Endothelial cell of umbilical vein (primary cell): ENCODE results near the gene DMTF1. TPM values are rescaled to one million over a fixed set of nuclear protein-coding genes. Genes with fewer than 3 reads are reported as not detected.

Experiments used
- BruUV-seq: library from RNA; stranded (reverse); fragments of 400-500 nt; replicated peaks from 2 replicates; lab custom pipeline; 2021; lab: Mats Ljungman, UMichigan
- CTCF ChIA-PET: fragments of 300-600, 350-600 bp; sonication (Branson Sonifier 250); formaldehyde crosslinking; loops from one replicate; lab custom pipeline; 2021; ENCODE audit warnings: antibody characterized with exemption, inconsistent platforms; lab: Charles Lee
- POLR2A ChIA-PET: fragments of 300-600, 350-600 bp; sonication (Branson Sonifier 250); formaldehyde crosslinking; loops from one replicate; lab custom pipeline; 2021; ENCODE audit warnings: antibody characterized with exemption, inconsistent platforms; lab: Charles Lee
- DNase-seq: peaks from one replicate; pipeline ENCODE4 v3.0.0-alpha.2; 2011; ENCODE audit warnings: low read depth, low spot score
- FAIRE-seq: peaks from 2 replicates; lab custom pipeline; 2011; peaks lifted over from hg19 to GRCh38; lab: Jason Lieb, UNC
- H2AFZ ChIP-seq: 2 replicates; pipeline ENCODE4 v1.6.0; 2012; ENCODE audit warnings: low read depth, low read length, control low read depth, inconsistent platforms
- H3K27ac ChIP-seq: 2 replicates; pipeline ENCODE4 v1.5.1; 2011; ENCODE audit warnings: low read depth, mild to moderate bottlenecking, control low read depth, low read length, moderate library complexity; ENCODE audit not compliant: insufficient read depth
- H3K27me3 ChIP-seq, 2 experiments: 2 replicates each; pipeline versions ENCODE4 v1.6.0 to v1.6.1; 2011; ENCODE audit warnings: low read length in 2 of 2, mixed read lengths in 1 of 2; ENCODE audit not compliant: control insufficient read depth in 2 of 2, insufficient read depth in 2 of 2
- H3K36me3 ChIP-seq, 2 experiments: 2 replicates in 1 of 2; 3 replicates in 1 of 2; pipeline ENCODE4 v1.5.1; 2011; ENCODE audit warnings: low read length in 2 of 2, mild to moderate bottlenecking in 1 of 2, moderate library complexity in 1 of 2; ENCODE audit not compliant: control insufficient read depth in 2 of 2, insufficient read depth in 2 of 2; ENCODE audit errors: extremely low read depth in 1 of 2
- H3K4me1 ChIP-seq: 3 replicates; pipeline ENCODE4 v1.5.1; 2011; ENCODE audit warnings: mild to moderate bottlenecking, low read length; ENCODE audit not compliant: control insufficient read depth, insufficient read depth; ENCODE audit errors: extremely low read depth
- H3K4me2 ChIP-seq: 2 replicates; pipeline ENCODE4 v1.6.1; 2011; ENCODE audit warnings: low read length, control low read depth, mixed read lengths; ENCODE audit not compliant: insufficient read depth
- H3K4me3 ChIP-seq, 3 experiments: fragments of 200-600 bp in 1 of 3; sonication (generic), shearing (Covaris generic) in 1 of 3; replicated peaks in 1 of 3; 2 replicates each; pipeline ENCODE4 v1.5.1; 2011 to 2016; ENCODE audit warnings: control low read depth in 3 of 3, low read length in 3 of 3, mild to moderate bottlenecking in 2 of 3, inconsistent platforms in 1 of 3, low read depth in 1 of 3, moderate library complexity in 1 of 3; ENCODE audit not compliant: insufficient read depth in 1 of 3
- H3K79me2 ChIP-seq: 2 replicates; pipeline ENCODE4 v1.6.0; 2012; ENCODE audit warnings: low read length, inconsistent platforms; ENCODE audit not compliant: control insufficient read depth, insufficient read depth
- H3K9ac ChIP-seq: replicated peaks from 2 replicates; pipeline ENCODE3; 2011; ENCODE audit warnings: low read length, control low read depth; ENCODE audit not compliant: insufficient read depth; ENCODE audit errors: extremely low read depth
- H3K9me1 ChIP-seq: replicated peaks from 3 replicates; pipeline ENCODE4 v1.6.0; 2011; ENCODE audit warnings: mild to moderate bottlenecking, low read length; ENCODE audit not compliant: control insufficient read depth, insufficient read depth; ENCODE audit errors: extremely low read depth
- H3K9me3 ChIP-seq: replicated peaks from 2 replicates; pipeline ENCODE4 v1.5.1; 2012; ENCODE audit warnings: low read length, inconsistent platforms; ENCODE audit not compliant: control insufficient read depth, insufficient read depth
- H4K20me1 ChIP-seq: replicated peaks from 2 replicates; pipeline ENCODE3; 2011; ENCODE audit warnings: mild to moderate bottlenecking, low read length; ENCODE audit not compliant: control insufficient read depth, insufficient read depth; ENCODE audit errors: extremely low read depth
- CTCF ChIP-seq, 2 donors: IDR thresholded peaks; 1 replicate in 1 of 2; 2 replicates in 1 of 2; pipeline ENCODE4 v1.5.1; 2011; ENCODE audit warnings: low read length in 2 of 2, mild to moderate bottlenecking in 2 of 2, moderate library complexity in 2 of 2, control low read depth in 1 of 2, inconsistent platforms in 1 of 2, low read depth in 1 of 2; ENCODE audit not compliant: insufficient read depth in 1 of 2; ENCODE audit errors: extremely low read depth in 1 of 2
- EZH2 ChIP-seq: IDR thresholded peaks from 2 replicates; pipeline ENCODE4 v1.6.1; 2012; ENCODE audit warnings: borderline replicate concordance, low read depth, mild to moderate bottlenecking, moderate library complexity, low read length, inconsistent platforms; ENCODE audit not compliant: severe bottlenecking
- FOS ChIP-seq: IDR thresholded peaks from 2 replicates; pipeline ENCODE4 v1.6.1; 2011; ENCODE audit warnings: mild to moderate bottlenecking, low read length, moderate library complexity, borderline replicate concordance; ENCODE audit not compliant: insufficient read depth
- GATA2 ChIP-seq: IDR thresholded peaks from 2 replicates; pipeline ENCODE4 v1.7.0; 2011; ENCODE audit warnings: low read depth, mild to moderate bottlenecking, moderate library complexity, mixed read lengths, low read length; ENCODE audit not compliant: insufficient read length, insufficient read depth
- JUN ChIP-seq: IDR thresholded peaks from 2 replicates; pipeline ENCODE4 v1.6.1; 2011; ENCODE audit warnings: borderline replicate concordance, low read depth; ENCODE audit not compliant: insufficient read length, insufficient read depth
- MAX ChIP-seq: IDR thresholded peaks from 2 replicates; pipeline ENCODE4 v1.6.1; 2011; ENCODE audit not compliant: insufficient read depth, insufficient read length
- MYC ChIP-seq: IDR thresholded peaks from one replicate; pipeline ENCODE4 v1.6.1; 2011; ENCODE audit warnings: mild to moderate bottlenecking, low read depth, low read length
- POLR2A ChIP-seq: IDR thresholded peaks from 2 replicates; pipeline ENCODE4 v1.6.1; 2012; ENCODE audit warnings: low read depth, mild to moderate bottlenecking, control low read depth, low read length
- POLR2AphosphoS5 ChIP-seq: IDR thresholded peaks from 2 replicates; pipeline ENCODE4 v1.6.1; 2012; ENCODE audit warnings: low read depth, mild to moderate bottlenecking, control low read depth, low read length, moderate library complexity; ENCODE audit not compliant: insufficient read depth
- dilution Hi-C: fragments of 300-500 bp; cut with MboI; formaldehyde crosslinking; loops from one replicate; pipeline ENCODE4 v1.15.0; 2019; ENCODE audit warnings: low sequenced_read_pairs; ENCODE audit not compliant: extremely low pct_ligation_motif_present
- intact Hi-C: fragments of 100-400 bp; cut with micrococcal nuclease; formaldehyde crosslinking; loops from one replicate; pipeline ENCODE4 v1.10.0; 2022
- polyA plus RNA-seq, 4 experiments: library from polyadenylated mRNA; depleted of rRNA in 3 of 4; stranded (reverse) in 3 of 4; unstranded in 1 of 4; fragments of >200 nt; gene quantifications; 2 replicates each; pipeline versions ENCODE4 v1.2.1 to v1.2.3, GENCODE V29; 2011 to 2012; ENCODE audit warnings: missing spikeins in 1 of 4
- total RNA-seq: library from RNA; stranded (reverse); gene quantifications from 2 replicates; pipeline ENCODE4 v1.2.3, GENCODE V29; 2021

The DMTF1 gene
- total and polyA plus RNA-seq, 2 donors (not counting 3 experiments of a cell fraction or from before 2014, with no cell fraction given): 78.5 to 100.0 TPM

GRCh38 chr7:87220026-87220733 is 67.9 kb downstream of the DMTF1 start:
- H3K9ac ChIP-seq: peak overlapping the region; percentile 91
- peaks cover 18% of the 10 kb centered on the region for H3K4me1 ChIP-seq
- no peaks in the 10 kb centered on the region for H4K20me1 ChIP-seq
- H3K79me2 ChIP-seq: peaks cover 13% of the 10 kb centered on the region
- peak; percentile 65 for TF ChIP-seq POLR2A
- no peak for TF ChIP-seq EZH2
- peak; percentile 66 for TF ChIP-seq POLR2AphosphoS5
- FAIRE-seq (peak; percentile 87), DNase-seq (peak; percentile 83)
- peak overlapping the region; percentile 75 for H2AFZ ChIP-seq
- H3K9me1 ChIP-seq: no peaks in the 10 kb centered on the region
- H3K27ac ChIP-seq: peak overlapping the region; percentile 59
- H3K36me3 ChIP-seq: no peaks in the 10 kb centered on the region
- no peaks in the 10 kb centered on the region for H3K9me3 ChIP-seq
- intact Hi-C loops: loop anchor here (1.0 to 5.0 kb wide), 3 partner anchors 17 to 656 kb away; partner anchors contain the start of genes DBF4 and SLC25A40
- ChIA-PET POLR2A (interaction anchor here (1.2 to 2.7 kb wide), 4 partner anchors 11 to 68 kb away, joined by 3 to 15 read pairs (median 3); partner anchors contain the start of gene DMTF1), CTCF (interaction anchor here (0.8 to 2.2 kb wide), 13 partner anchors 9 to 309 kb away, joined by 3 to 9 read pairs (median 4); partner anchors contain the start of gene DMTF1)
- H3K4me3 ChIP-seq: peak overlapping the region; percentile 32 to 76 (median 63)
- H3K27me3 ChIP-seq: peaks cover 3 to 14% of the 10 kb centered on the region in 2 experiments
- dilution Hi-C loops: no loop called here
- peak overlapping the region; percentile 79 for H3K4me2 ChIP-seq
- no TSS peak for BruUV-seq

GRCh38 chr7:87220734-87221215 is 68.5 kb downstream of the DMTF1 start:
- Histone ChIP-seq H2AFZ (peak overlapping the region; percentile 75), H3K36me3 (no peaks in the 10 kb centered on the region), H3K9me3 (no peaks in the 10 kb centered on the region), H3K27ac (no peak overlapping the region), H4K20me1 (no peaks in the 10 kb centered on the region), H3K4me2 (peak overlapping the region; percentile 79), H3K9me1 (no peaks in the 10 kb centered on the region), H3K9ac (no peak overlapping the region), H3K4me3 (peak overlapping the region in 2 of 3 experiments; percentile 63 to 76), H3K79me2 (peaks cover 13% of the 10 kb centered on the region), H3K27me3 (peaks cover 3 to 16% of the 10 kb centered on the region in 2 experiments), H3K4me1 (peaks cover 18% of the 10 kb centered on the region)
- FAIRE-seq: no peak
- intact Hi-C loops: loop anchor here (1.0 to 5.0 kb wide), 3 partner anchors 17 to 656 kb away; partner anchors contain the start of genes DBF4 and SLC25A40
- BruUV-seq: no TSS peak
- TF ChIP-seq GATA2 (no peak), EZH2 (no peak), CTCF (IDR thresholded peaks at IDR 0.05; ENCODE audit: extremely low read depth in 1 of 2, insufficient read depth in 1 of 2, low read depth in 1 of 2, low read length in 2 of 2) (no peak), POLR2AphosphoS5 (no peak), FOS (no peak), POLR2A (no peak), MYC (no peak), JUN (no peak), MAX (no peak)
- ChIA-PET POLR2A (interaction anchor here (0.9 to 2.7 kb wide), 4 partner anchors 10 to 69 kb away, joined by 3 to 15 read pairs (median 4); partner anchors contain the start of gene DMTF1), CTCF (interaction anchor here (0.8 to 2.2 kb wide), 8 partner anchors 13 to 309 kb away, joined by 3 to 9 read pairs (median 5); partner anchors contain the start of gene DMTF1)
- dilution Hi-C loops: no loop called here
- no peak for DNase-seq
